GM12878 (cell line): ENCODE data around the gene HOXB2. TPM values are rescaled to one million over a fixed set of nuclear protein-coding genes. Genes with fewer than 3 reads are reported as not detected.

ENCODE experiments used
- ATAC-seq: fragments of 200-7000 bp; cut with Tn5 transposase; 3 replicates; pipeline ENCODE4 v1.9.1; 2020; ENCODE audit warnings: mild to moderate bottlenecking, moderate library complexity
- BruUV-seq: library from RNA; stranded (reverse); fragments of 400-500 nt; replicated peaks from 2 replicates; lab custom pipeline; 2021; lab: Mats Ljungman, UMichigan
- CTCF ChIA-PET: fragments of 300-600 bp; sonication (Branson Sonifier 250); formaldehyde crosslinking; extraction: SDS; loops from one replicate; lab custom pipeline; 2021; ENCODE audit warnings: inconsistent platforms; lab: Yijun Ruan, JAX
- POLR2A ChIA-PET: fragments of 350-600 bp; formaldehyde crosslinking; extraction: SDS; loops from one replicate; lab custom pipeline; 2021; ENCODE audit warnings: inconsistent platforms; lab: Charles Lee
- RAD21 ChIA-PET: fragments of 300-600 bp; sonication (Branson Sonifier 250); formaldehyde crosslinking; loops from one replicate; lab custom pipeline; 2023; ENCODE audit warnings: antibody characterized with exemption; ENCODE audit not compliant: unreplicated experiment; lab: Charles Lee
- SMC1A ChIA-PET: fragments of 300-600 bp; sonication (Branson Sonifier 250); formaldehyde crosslinking; loops from one replicate; lab custom pipeline; 2023; ENCODE audit not compliant: unreplicated experiment, uncharacterized antibody; lab: Charles Lee
- DNase-seq: peaks from one replicate; pipeline ENCODE4 v3.0.0-alpha.2; 2011; ENCODE audit warnings: low read depth, low spot score
- FAIRE-seq: peaks from 3 replicates; lab custom pipeline; 2011; peaks lifted over from hg19 to GRCh38; lab: Jason Lieb, UNC
- H2AFZ ChIP-seq: 2 replicates; pipeline ENCODE4 v1.6.0; 2011; ENCODE audit warnings: low read depth, low read length, control low read depth; ENCODE audit not compliant: control insufficient read depth
- H3K27ac ChIP-seq: 2 replicates; pipeline ENCODE4 v1.5.1; 2011; ENCODE audit warnings: control low read depth; ENCODE audit not compliant: control insufficient read depth, insufficient read depth
- H3K27me3 ChIP-seq, 2 experiments: replicated peaks in 1 of 2; 2 replicates each; pipeline versions ENCODE4 v1.6.0 to v1.6.1; 2011; ENCODE audit warnings: low read length in 1 of 2; ENCODE audit not compliant: control insufficient read depth in 2 of 2, insufficient read depth in 2 of 2
- H3K36me3 ChIP-seq, 2 experiments: 2 replicates each; pipeline ENCODE4 v1.5.1; 2011; ENCODE audit warnings: low read length in 1 of 2; ENCODE audit not compliant: control insufficient read depth in 2 of 2, insufficient read depth in 2 of 2
- H3K4me1 ChIP-seq: 2 replicates; pipeline ENCODE4 v1.6.1; 2011; ENCODE audit warnings: mild to moderate bottlenecking, low read length, moderate library complexity, mixed read lengths; ENCODE audit not compliant: control insufficient read depth, insufficient read depth
- H3K4me2 ChIP-seq: 2 replicates; pipeline ENCODE4 v1.6.0; 2011; ENCODE audit warnings: control low read depth; ENCODE audit not compliant: control insufficient read depth, insufficient read depth
- H3K4me3 ChIP-seq: fragments of 200-600 bp; sonication (generic); 2 replicates; pipeline ENCODE4 v1.5.1; 2016
- H3K79me2 ChIP-seq: 2 replicates; pipeline ENCODE4 v1.6.0; 2011; ENCODE audit warnings: low read length; ENCODE audit not compliant: control insufficient read depth, insufficient read depth
- H3K9ac ChIP-seq: 2 replicates; pipeline ENCODE4 v1.8.0; 2011; ENCODE audit warnings: low read length, control low read depth, mixed read lengths; ENCODE audit not compliant: control insufficient read depth, insufficient read depth
- H3K9me3 ChIP-seq: replicated peaks from 3 replicates; pipeline ENCODE4 v1.5.1; 2011; ENCODE audit warnings: mild to moderate bottlenecking, low read length; ENCODE audit not compliant: control insufficient read depth, insufficient read depth
- H4K20me1 ChIP-seq: 2 replicates; pipeline ENCODE4 v1.6.0; 2011; ENCODE audit not compliant: control insufficient read depth, insufficient read depth
- KLF5 ChIP-seq: fragments of 450-650 bp; IDR thresholded peaks from 2 replicates; pipeline ENCODE4 v1.6.1; 2014; ENCODE audit warnings: mild to moderate bottlenecking; ENCODE audit not compliant: partially characterized antibody
- NFYA ChIP-seq: IDR thresholded peaks from 2 replicates; pipeline ENCODE4 v1.6.1; 2011; ENCODE audit warnings: low read depth, mild to moderate bottlenecking, low read length, improper control_type of control experiment, borderline replicate concordance
- ZBTB33 ChIP-seq: fragments of 450-650 bp; IDR thresholded peaks from 2 replicates; pipeline ENCODE4 v1.6.1; 2017; ENCODE audit warnings: mild to moderate bottlenecking
- ZNF217 ChIP-seq: fragments of 450-650 bp; IDR thresholded peaks from 2 replicates; pipeline ENCODE4 v1.6.1; 2017; ENCODE audit warnings: antibody characterized with exemption, mild to moderate bottlenecking
- WGBS: methylation state at CpG from one replicate; pipeline ENCODE4 v1.1.6; 2016; ENCODE audit warnings: low lambda C conversion rate; ENCODE audit not compliant: insufficient replicate concordance, insufficient coverage; ENCODE audit errors: missing lambda C conversion rate; 5-methylcytosine and 5-hydroxymethylcytosine counted together
- in situ Hi-C: fragments of 300-500 bp; cut with MboI; formaldehyde crosslinking; loops from 9 replicates; pipeline ENCODE4 v1.14.3; 2018; ENCODE audit warnings: mixed read lengths
- intact Hi-C: fragments of 100-400 bp; cut with micrococcal nuclease; formaldehyde crosslinking; loops from one replicate; pipeline ENCODE4 v1.14.2; 2022; ENCODE audit not compliant: unreplicated experiment
- polyA plus RNA-seq, 11 experiments: library from polyadenylated mRNA; depleted of rRNA in 4 of 11; unstranded in 6 of 11; stranded (reverse) in 5 of 11; fragments of >200 nt; fragmentation: Nextera tagmentation in 4 of 11; fragmentation: Illumina TruSeq in 1 of 11; extraction: Ambion mirVana in 4 of 11; extraction: Trizol in 1 of 11; gene quantifications; 1 replicate in 1 of 11; 2 replicates in 10 of 11; pipeline versions ENCODE4 v1.2.1 to v1.2.3, GENCODE V29; 2011 to 2016; ENCODE audit warnings: inconsistent platforms in 2 of 11, missing spikeins in 2 of 11, low read depth in 1 of 11
- total RNA-seq, 4 experiments: library from RNA; depleted of rRNA in 3 of 4; stranded (reverse); fragments of >200 nt in 3 of 4; fragmentation: Illumina TruSeq in 1 of 4; extraction: Trizol in 1 of 4; gene quantifications; 2 replicates each; pipeline versions ENCODE4 v1.2.1 to v1.2.3, GENCODE V29; 2013 to 2021
- TF ChIP-seq, protein P1 (sequence below): fragments of 450-650 bp; IDR thresholded peaks from 2 replicates; pipeline ENCODE4 v1.6.1; 2017; ENCODE audit warnings: mild to moderate bottlenecking, low read depth, inconsistent platforms; ENCODE audit not compliant: poor library complexity, severe bottlenecking
- TF ChIP-seq, protein P2 (sequence below): IDR thresholded peaks from 2 replicates; pipeline ENCODE4 v1.6.1; 2011; ENCODE audit warnings: mild to moderate bottlenecking, low read depth, low read length, moderate library complexity; ENCODE audit not compliant: insufficient replicate concordance
- TF ChIP-seq, protein P3 (sequence below): fragments of 450-650 bp; formaldehyde crosslinking; IDR thresholded peaks from 2 replicates; pipeline ENCODE4 v1.4.0; 2020; ENCODE audit warnings: mild to moderate bottlenecking, moderate library complexity
- TF ChIP-seq, protein P4 (sequence below), 3 experiments: IDR thresholded peaks in 2 of 3; conservative IDR thresholded peaks in 1 of 3; 2 replicates each; pipeline ENCODE4 v1.5.1; 2011; ENCODE audit warnings: low read depth in 3 of 3, low read length in 3 of 3, mild to moderate bottlenecking in 3 of 3, control low read depth in 2 of 3, moderate library complexity in 2 of 3, inconsistent platforms in 1 of 3, mixed read lengths in 1 of 3; ENCODE audit not compliant: control insufficient read depth in 2 of 3, insufficient read depth in 1 of 3; ENCODE audit errors: extremely low read depth in 1 of 3

Gene HOXB2
- total and polyA plus RNA-seq, 10 of the 15 experiments (the other 5 are each of a cell fraction or from before 2014, with no cell fraction given), result 0.16 to 8.8 (median 2.3) TPM

DNA sequence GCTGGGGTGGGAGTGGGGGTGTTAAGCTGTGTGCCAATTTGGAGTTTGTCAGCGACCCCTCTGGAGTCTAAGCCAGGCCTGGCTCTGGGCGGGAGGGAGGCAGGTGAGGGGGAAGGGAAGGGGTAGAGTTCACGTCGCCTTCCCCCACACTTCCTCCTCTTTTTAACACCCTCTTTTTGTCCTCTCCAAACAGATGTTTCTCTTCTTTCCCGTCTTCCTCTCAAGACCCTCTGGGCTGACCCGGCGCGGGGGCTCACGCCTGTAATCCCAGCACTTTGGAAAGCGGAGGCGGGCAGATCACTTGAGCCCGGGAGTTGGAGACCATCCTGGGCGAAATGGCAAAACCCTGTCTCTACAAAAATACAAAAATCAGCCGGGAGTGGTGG is 17.4 kb downstream of the HOXB2 start (continued):
- TF ChIP-seq, protein P1, sequence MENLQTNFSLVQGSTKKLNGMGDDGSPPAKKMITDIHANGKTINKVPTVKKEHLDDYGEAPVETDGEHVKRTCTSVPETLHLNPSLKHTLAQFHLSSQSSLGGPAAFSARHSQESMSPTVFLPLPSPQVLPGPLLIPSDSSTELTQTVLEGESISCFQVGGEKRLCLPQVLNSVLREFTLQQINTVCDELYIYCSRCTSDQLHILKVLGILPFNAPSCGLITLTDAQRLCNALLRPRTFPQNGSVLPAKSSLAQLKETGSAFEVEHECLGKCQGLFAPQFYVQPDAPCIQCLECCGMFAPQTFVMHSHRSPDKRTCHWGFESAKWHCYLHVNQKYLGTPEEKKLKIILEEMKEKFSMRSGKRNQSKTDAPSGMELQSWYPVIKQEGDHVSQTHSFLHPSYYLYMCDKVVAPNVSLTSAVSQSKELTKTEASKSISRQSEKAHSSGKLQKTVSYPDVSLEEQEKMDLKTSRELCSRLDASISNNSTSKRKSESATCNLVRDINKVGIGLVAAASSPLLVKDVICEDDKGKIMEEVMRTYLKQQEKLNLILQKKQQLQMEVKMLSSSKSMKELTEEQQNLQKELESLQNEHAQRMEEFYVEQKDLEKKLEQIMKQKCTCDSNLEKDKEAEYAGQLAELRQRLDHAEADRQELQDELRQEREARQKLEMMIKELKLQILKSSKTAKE, result no peak
- TF ChIP-seq NFYA (no peak), ZNF217 (no peak)
- TF ChIP-seq, protein P2, sequence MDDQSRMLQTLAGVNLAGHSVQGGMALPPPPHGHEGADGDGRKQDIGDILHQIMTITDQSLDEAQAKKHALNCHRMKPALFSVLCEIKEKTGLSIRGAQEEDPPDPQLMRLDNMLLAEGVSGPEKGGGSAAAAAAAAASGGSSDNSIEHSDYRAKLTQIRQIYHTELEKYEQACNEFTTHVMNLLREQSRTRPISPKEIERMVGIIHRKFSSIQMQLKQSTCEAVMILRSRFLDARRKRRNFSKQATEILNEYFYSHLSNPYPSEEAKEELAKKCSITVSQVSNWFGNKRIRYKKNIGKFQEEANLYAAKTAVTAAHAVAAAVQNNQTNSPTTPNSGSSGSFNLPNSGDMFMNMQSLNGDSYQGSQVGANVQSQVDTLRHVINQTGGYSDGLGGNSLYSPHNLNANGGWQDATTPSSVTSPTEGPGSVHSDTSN, result no peak

- Histone ChIP-seq H4K20me1 (no peaks in the 10 kb centered on the region), H3K9ac (no peak overlapping the region), H2AFZ (no peak overlapping the region), H3K9me3 (no peaks in the 10 kb centered on the region), H3K4me2 (no peak overlapping the region), H3K36me3 (no peaks in the 10 kb centered on the region), H3K4me3 (no peak overlapping the region), H3K79me2 (no peaks in the 10 kb centered on the region), H3K27me3 (0 out of 4 replicates have a peak, but pooled peaks cover 0 to 3% of the 10 kb centered on the region in 2 experiments), H3K27ac (no peak overlapping the region), H3K4me1 (no peaks in the 10 kb centered on the region)
- ChIA-PET RAD21 (no interaction called here), SMC1A (no interaction called here), POLR2A (interaction anchor here (1.6 kb wide), 1 partner anchor 21 kb away, joined by 5 read pairs; no protein-coding TSS in a partner anchor), CTCF (interaction anchor here (0.6 kb wide), 1 partner anchor 253 kb away, joined by 3 read pairs; no protein-coding TSS in a partner anchor)
- WGBS, result 41% methylated on average over 48 of the region's 59 CpGs
- intact Hi-C loops, result no loop called here
- DNase-seq (no peak), FAIRE-seq (no peak), ATAC-seq (no peak)
- no TSS peak for BruUV-seq
- in situ Hi-C loops, result no loop called here
- TF ChIP-seq ZBTB33 (no peak), KLF5 (no peak)
- TF ChIP-seq, protein P3, sequence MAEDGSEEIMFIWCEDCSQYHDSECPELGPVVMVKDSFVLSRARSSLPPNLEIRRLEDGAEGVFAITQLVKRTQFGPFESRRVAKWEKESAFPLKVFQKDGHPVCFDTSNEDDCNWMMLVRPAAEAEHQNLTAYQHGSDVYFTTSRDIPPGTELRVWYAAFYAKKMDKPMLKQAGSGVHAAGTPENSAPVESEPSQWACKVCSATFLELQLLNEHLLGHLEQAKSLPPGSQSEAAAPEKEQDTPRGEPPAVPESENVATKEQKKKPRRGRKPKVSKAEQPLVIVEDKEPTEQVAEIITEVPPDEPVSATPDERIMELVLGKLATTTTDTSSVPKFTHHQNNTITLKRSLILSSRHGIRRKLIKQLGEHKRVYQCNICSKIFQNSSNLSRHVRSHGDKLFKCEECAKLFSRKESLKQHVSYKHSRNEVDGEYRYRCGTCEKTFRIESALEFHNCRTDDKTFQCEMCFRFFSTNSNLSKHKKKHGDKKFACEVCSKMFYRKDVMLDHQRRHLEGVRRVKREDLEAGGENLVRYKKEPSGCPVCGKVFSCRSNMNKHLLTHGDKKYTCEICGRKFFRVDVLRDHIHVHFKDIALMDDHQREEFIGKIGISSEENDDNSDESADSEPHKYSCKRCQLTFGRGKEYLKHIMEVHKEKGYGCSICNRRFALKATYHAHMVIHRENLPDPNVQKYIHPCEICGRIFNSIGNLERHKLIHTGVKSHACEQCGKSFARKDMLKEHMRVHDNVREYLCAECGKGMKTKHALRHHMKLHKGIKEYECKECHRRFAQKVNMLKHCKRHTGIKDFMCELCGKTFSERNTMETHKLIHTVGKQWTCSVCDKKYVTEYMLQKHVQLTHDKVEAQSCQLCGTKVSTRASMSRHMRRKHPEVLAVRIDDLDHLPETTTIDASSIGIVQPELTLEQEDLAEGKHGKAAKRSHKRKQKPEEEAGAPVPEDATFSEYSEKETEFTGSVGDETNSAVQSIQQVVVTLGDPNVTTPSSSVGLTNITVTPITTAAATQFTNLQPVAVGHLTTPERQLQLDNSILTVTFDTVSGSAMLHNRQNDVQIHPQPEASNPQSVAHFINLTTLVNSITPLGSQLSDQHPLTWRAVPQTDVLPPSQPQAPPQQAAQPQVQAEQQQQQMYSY, result no peak
- TF ChIP-seq, protein P4, sequence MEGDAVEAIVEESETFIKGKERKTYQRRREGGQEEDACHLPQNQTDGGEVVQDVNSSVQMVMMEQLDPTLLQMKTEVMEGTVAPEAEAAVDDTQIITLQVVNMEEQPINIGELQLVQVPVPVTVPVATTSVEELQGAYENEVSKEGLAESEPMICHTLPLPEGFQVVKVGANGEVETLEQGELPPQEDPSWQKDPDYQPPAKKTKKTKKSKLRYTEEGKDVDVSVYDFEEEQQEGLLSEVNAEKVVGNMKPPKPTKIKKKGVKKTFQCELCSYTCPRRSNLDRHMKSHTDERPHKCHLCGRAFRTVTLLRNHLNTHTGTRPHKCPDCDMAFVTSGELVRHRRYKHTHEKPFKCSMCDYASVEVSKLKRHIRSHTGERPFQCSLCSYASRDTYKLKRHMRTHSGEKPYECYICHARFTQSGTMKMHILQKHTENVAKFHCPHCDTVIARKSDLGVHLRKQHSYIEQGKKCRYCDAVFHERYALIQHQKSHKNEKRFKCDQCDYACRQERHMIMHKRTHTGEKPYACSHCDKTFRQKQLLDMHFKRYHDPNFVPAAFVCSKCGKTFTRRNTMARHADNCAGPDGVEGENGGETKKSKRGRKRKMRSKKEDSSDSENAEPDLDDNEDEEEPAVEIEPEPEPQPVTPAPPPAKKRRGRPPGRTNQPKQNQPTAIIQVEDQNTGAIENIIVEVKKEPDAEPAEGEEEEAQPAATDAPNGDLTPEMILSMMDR (IDR thresholded peaks at IDR 0.05 in 2 of 3, conservative IDR thresholded peaks at IDR 0.05 in 1 of 3; ENCODE audit: control insufficient read depth in 2 of 3, extremely low read depth in 1 of 3, insufficient read depth in 1 of 3, low read depth in 3 of 3, low read length in 3 of 3), result no peak
Measured at GRCh38 chr17:48526608-48527546, 18.0 kb downstream of the HOXB2 start.
